ENCODE data around the gene SNX21.
"Not testable (repeated sequence)": the region's sequence is repeated elsewhere in the genome, so short reads cannot be mapped to it uniquely, and the experiment has no call there.

Gene SNX21

GRCh38 chr20:45823949-45824835, 9.4 kb upstream of the SNX21 start:
- DNase-seq (ENCODE audit: low read depth in 2 of 2) = no peak

GRCh38 chr20:45826381-45827019, 7.1 kb upstream of the SNX21 start:
- DNase-seq (ENCODE audit: low read depth in 2 of 2) = no peak

- no peak for DNase-seq (ENCODE audit: low read depth in 2 of 2)
These were observed 6.5 kb upstream of the SNX21 start, which contains the start of gene TNNC2 for GRCh38 chr20:45827030-45827652. TNNC2 (minus strand) TSS chr20:45827312; CDS start chr20:45827248, 64 bp downstream.

GRCh38 chr20:45827712-45828111, 5.9 kb upstream of the SNX21 start:
- no peak for DNase-seq (ENCODE audit: low read depth in 2 of 2)

GRCh38 chr20:45828589-45828988, 5.0 kb upstream of the SNX21 start:
- no peak for DNase-seq (ENCODE audit: low read depth in 2 of 2)

GRCh38 chr20:45829673-45830106, 3.9 kb upstream of the SNX21 start:
- not testable (repeated sequence) for DNase-seq (ENCODE audit: low read depth in 2 of 2)

- no peak for DNase-seq (ENCODE audit: low read depth in 2 of 2)
These were observed 980 bp upstream of the SNX21 start for GRCh38 chr20:45832619-45833018.

- peak in 1 of 2 experiments; percentile 37 for DNase-seq (ENCODE audit: low read depth in 2 of 2)
These were observed 541 bp downstream of the SNX21 start for GRCh38 chr20:45833883-45834796.

- no peak for DNase-seq (ENCODE audit: low read depth in 2 of 2)
These were observed 1.2 kb downstream of the SNX21 start for GRCh38 chr20:45834797-45835161.

GRCh38 chr20:45835329-45835765, 1.7 kb downstream of the SNX21 start:
- no peak for DNase-seq (ENCODE audit: low read depth in 2 of 2)

- no peak for DNase-seq (ENCODE audit: low read depth in 2 of 2)
These were observed 2.2 kb downstream of the SNX21 start for GRCh38 chr20:45835825-45836224.

GRCh38 chr20:45836841-45837240, 3.2 kb downstream of the SNX21 start:
- DNase-seq (ENCODE audit: low read depth in 2 of 2) = no peak

GRCh38 chr20:45840700-45841198, 7.2 kb downstream of the SNX21 start:
- DNase-seq (ENCODE audit: low read depth in 2 of 2) = no peak

- DNase-seq (ENCODE audit: low read depth in 2 of 2) = no peak
These were observed 8.0 kb downstream of the SNX21 start for GRCh38 chr20:45841407-45842129.

- no peak for DNase-seq (ENCODE audit: low read depth in 2 of 2)
These were observed 8.7 kb downstream of the SNX21 start for GRCh38 chr20:45842169-45842812.

- no peak for DNase-seq (ENCODE audit: low read depth in 2 of 2)
These were observed 9.9 kb downstream of the SNX21 start for GRCh38 chr20:45843506-45843905.

- DNase-seq (ENCODE audit: low read depth in 2 of 2) = no peak
These were observed 11.9 kb downstream of the SNX21 start for GRCh38 chr20:45845452-45845851.

GRCh38 chr20:45848421-45848820, 14.8 kb downstream of the SNX21 start:
- DNase-seq (ENCODE audit: low read depth in 2 of 2) = no peak

- no peak for DNase-seq (ENCODE audit: low read depth in 2 of 2)
These were observed 15.5 kb downstream of the SNX21 start for GRCh38 chr20:45848969-45849582.

GRCh38 chr20:45850238-45850637, 16.6 kb downstream of the SNX21 start:
- no peak for DNase-seq (ENCODE audit: low read depth in 2 of 2)
